ENCODE results near the gene GLP2R.

Gene GLP2R

DNA sequence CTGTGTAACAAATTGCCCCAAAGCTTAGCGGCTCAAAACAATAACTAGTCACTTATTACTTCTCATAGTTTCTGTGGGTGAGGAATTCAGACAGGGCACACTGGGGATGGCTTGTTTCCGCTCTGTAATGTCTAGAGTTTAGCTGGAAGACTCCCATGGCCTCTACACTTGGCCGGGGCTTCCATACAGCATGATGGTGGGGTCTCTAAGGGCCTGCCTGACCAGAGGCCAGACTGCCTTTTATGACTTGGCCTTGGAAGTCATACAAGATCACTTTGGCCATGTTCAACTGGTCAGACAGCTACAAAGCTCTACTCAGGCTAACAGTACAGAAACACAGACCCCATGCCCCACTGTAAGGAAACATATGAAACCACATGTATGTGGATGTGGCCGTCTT is 8.2 kb downstream of the GLP2R start:
- H3K9me3 ChIP-seq (ENCODE audit: control insufficient read depth, insufficient read depth, low read depth, low read length) = no peaks in the 10 kb centered on the region

DNA sequence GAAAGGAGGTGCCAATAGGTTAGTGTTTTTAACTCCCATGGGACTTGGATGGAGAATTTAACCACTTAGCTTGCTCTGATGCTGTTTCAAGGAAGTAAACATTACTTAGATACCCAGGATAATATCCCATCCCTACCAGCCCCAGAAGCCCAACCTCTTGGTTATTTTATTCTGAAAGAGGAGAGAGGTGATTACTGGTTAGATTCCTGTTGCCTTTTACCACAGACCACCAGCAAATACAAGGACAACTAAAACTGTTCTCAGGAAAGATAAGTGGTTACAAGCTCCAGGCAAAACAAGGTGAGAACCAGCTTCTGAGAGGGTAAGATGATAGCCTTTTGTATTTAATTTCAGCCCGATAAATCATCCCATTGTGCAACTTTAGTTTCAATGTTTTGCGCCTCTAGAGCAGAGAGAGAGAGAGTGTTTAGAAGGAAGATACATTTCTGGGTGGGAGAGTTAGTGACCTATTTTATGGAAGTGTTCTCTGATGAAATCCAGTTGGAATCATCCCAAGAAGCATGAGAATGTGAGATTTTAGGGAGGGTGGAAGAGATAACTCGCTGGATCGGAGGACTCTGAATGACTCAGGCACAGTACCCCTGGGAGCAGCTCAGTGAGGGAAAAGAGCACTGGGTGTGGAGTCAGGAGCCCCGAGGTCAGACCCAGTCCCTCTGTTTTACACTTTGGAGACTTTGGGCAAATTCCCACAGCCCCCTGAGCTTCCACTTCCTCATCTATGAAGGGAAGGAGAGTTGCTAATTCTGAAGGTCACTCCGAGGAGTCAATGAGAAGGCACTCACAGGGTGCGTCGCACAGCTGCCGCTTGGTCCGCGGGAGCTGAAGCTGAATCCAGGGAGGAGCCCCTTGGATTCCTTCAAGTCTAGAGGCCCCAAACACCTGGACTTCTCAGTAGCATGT is 12.1 kb downstream of the GLP2R start:
- Histone ChIP-seq H3K4me3 (ENCODE audit: low read depth, low read length) (no peak overlapping the region), H3K27ac (ENCODE audit: extremely low read depth, low read depth, low read length) (no peak overlapping the region), H3K36me3 (ENCODE audit: control insufficient read depth in 2 of 2, insufficient read depth in 1 of 2, low read length in 2 of 2) (no peaks in the 10 kb centered on the region), H3K9me3 (ENCODE audit: control insufficient read depth, insufficient read depth, low read depth, low read length) (no peaks in the 10 kb centered on the region), H3K4me1 (ENCODE audit: control insufficient read depth, insufficient read depth, low read length) (peaks cover 9% of the 10 kb centered on the region)
- ChIA-PET POLR2A (interaction anchor here (0.5 to 1.5 kb wide), 4 partner anchors 10 to 360 kb away, joined by 3 to 7 read pairs (median 4); partner anchors contain the start of gene GAS7), CTCF (interaction anchor here (0.6 to 5.4 kb wide), 14 partner anchors 8 to 260 kb away, joined by 3 to 27 read pairs (median 4); no protein-coding TSS in a partner anchor)
- TF ChIP-seq ZNF169 (tag by site-specific recombination; IDR thresholded peaks at IDR 0.05) = no peak
- TF ChIP-seq, protein P1, sequence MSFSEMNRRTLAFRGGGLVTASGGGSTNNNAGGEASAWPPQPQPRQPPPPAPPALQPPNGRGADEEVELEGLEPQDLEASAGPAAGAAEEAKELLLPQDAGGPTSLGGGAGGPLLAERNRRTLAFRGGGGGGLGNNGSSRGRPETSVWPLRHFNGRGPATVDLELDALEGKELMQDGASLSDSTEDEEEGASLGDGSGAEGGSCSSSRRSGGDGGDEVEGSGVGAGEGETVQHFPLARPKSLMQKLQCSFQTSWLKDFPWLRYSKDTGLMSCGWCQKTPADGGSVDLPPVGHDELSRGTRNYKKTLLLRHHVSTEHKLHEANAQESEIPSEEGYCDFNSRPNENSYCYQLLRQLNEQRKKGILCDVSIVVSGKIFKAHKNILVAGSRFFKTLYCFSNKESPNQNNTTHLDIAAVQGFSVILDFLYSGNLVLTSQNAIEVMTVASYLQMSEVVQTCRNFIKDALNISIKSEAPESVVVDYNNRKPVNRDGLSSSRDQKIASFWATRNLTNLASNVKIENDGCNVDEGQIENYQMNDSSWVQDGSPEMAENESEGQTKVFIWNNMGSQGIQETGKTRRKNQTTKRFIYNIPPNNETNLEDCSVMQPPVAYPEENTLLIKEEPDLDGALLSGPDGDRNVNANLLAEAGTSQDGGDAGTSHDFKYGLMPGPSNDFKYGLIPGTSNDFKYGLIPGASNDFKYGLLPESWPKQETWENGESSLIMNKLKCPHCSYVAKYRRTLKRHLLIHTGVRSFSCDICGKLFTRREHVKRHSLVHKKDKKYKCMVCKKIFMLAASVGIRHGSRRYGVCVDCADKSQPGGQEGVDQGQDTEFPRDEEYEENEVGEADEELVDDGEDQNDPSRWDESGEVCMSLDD (tag by site-specific recombination; IDR thresholded peaks at IDR 0.05) = no peak
- TF ChIP-seq, protein P2, sequence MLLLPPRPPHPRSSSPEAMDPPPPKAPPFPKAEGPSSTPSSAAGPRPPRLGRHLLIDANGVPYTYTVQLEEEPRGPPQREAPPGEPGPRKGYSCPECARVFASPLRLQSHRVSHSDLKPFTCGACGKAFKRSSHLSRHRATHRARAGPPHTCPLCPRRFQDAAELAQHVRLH (tag by site-specific recombination; IDR thresholded peaks at IDR 0.05) = no peak
- TF ChIP-seq ZNF140 (tag by site-specific recombination; IDR thresholded peaks at IDR 0.05) = no peak
- TF ChIP-seq ZNF660 (tag by site-specific recombination; IDR thresholded peaks at IDR 0.05) = peak; percentile 67; the same call in 1 of the 2 replicates
- no peak for TF ChIP-seq ZNF776 (tag by site-specific recombination; IDR thresholded peaks at IDR 0.05; ENCODE audit: borderline replicate concordance)
- TF ChIP-seq, protein P3, sequence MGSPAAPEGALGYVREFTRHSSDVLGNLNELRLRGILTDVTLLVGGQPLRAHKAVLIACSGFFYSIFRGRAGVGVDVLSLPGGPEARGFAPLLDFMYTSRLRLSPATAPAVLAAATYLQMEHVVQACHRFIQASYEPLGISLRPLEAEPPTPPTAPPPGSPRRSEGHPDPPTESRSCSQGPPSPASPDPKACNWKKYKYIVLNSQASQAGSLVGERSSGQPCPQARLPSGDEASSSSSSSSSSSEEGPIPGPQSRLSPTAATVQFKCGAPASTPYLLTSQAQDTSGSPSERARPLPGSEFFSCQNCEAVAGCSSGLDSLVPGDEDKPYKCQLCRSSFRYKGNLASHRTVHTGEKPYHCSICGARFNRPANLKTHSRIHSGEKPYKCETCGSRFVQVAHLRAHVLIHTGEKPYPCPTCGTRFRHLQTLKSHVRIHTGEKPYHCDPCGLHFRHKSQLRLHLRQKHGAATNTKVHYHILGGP (tag by site-specific recombination; IDR thresholded peaks at IDR 0.05) = peak; percentile 20; the same call in 1 of the 2 replicates

More for the DNA sequence above, 8.2 kb downstream of the GLP2R start:
- ChIA-PET CTCF (no interaction called here), POLR2A (no interaction called here)
- H3K36me3 ChIP-seq (ENCODE audit: control insufficient read depth in 2 of 2, insufficient read depth in 1 of 2, low read length in 2 of 2) = no peaks in the 10 kb centered on the region
- peaks cover 7% of the 10 kb centered on the region for H3K4me1 ChIP-seq (ENCODE audit: control insufficient read depth, insufficient read depth, low read length)
- TF ChIP-seq ZNF701 (tag by site-specific recombination; IDR thresholded peaks at IDR 0.05) = no peak
- TF ChIP-seq, protein P4, sequence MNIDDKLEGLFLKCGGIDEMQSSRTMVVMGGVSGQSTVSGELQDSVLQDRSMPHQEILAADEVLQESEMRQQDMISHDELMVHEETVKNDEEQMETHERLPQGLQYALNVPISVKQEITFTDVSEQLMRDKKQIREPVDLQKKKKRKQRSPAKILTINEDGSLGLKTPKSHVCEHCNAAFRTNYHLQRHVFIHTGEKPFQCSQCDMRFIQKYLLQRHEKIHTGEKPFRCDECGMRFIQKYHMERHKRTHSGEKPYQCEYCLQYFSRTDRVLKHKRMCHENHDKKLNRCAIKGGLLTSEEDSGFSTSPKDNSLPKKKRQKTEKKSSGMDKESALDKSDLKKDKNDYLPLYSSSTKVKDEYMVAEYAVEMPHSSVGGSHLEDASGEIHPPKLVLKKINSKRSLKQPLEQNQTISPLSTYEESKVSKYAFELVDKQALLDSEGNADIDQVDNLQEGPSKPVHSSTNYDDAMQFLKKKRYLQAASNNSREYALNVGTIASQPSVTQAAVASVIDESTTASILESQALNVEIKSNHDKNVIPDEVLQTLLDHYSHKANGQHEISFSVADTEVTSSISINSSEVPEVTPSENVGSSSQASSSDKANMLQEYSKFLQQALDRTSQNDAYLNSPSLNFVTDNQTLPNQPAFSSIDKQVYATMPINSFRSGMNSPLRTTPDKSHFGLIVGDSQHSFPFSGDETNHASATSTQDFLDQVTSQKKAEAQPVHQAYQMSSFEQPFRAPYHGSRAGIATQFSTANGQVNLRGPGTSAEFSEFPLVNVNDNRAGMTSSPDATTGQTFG (tag by site-specific recombination; IDR thresholded peaks at IDR 0.05; ENCODE audit: borderline replicate concordance) = no peak
- no peak for TF ChIP-seq ZNF707 (tag by site-specific recombination; IDR thresholded peaks at IDR 0.05)
- no peak for TF ChIP-seq ZNF621 (tag by site-specific recombination; IDR thresholded peaks at IDR 0.05)
- no peak for TF ChIP-seq ZNF214 (tag by site-specific recombination; IDR thresholded peaks at IDR 0.05; ENCODE audit: borderline replicate concordance)
- TF ChIP-seq SP3 (tag by site-specific recombination; IDR thresholded peaks at IDR 0.05) = no peak
- no peak for TF ChIP-seq FEZF1 (tag by site-specific recombination; IDR thresholded peaks at IDR 0.05)
- TF ChIP-seq, protein P5, sequence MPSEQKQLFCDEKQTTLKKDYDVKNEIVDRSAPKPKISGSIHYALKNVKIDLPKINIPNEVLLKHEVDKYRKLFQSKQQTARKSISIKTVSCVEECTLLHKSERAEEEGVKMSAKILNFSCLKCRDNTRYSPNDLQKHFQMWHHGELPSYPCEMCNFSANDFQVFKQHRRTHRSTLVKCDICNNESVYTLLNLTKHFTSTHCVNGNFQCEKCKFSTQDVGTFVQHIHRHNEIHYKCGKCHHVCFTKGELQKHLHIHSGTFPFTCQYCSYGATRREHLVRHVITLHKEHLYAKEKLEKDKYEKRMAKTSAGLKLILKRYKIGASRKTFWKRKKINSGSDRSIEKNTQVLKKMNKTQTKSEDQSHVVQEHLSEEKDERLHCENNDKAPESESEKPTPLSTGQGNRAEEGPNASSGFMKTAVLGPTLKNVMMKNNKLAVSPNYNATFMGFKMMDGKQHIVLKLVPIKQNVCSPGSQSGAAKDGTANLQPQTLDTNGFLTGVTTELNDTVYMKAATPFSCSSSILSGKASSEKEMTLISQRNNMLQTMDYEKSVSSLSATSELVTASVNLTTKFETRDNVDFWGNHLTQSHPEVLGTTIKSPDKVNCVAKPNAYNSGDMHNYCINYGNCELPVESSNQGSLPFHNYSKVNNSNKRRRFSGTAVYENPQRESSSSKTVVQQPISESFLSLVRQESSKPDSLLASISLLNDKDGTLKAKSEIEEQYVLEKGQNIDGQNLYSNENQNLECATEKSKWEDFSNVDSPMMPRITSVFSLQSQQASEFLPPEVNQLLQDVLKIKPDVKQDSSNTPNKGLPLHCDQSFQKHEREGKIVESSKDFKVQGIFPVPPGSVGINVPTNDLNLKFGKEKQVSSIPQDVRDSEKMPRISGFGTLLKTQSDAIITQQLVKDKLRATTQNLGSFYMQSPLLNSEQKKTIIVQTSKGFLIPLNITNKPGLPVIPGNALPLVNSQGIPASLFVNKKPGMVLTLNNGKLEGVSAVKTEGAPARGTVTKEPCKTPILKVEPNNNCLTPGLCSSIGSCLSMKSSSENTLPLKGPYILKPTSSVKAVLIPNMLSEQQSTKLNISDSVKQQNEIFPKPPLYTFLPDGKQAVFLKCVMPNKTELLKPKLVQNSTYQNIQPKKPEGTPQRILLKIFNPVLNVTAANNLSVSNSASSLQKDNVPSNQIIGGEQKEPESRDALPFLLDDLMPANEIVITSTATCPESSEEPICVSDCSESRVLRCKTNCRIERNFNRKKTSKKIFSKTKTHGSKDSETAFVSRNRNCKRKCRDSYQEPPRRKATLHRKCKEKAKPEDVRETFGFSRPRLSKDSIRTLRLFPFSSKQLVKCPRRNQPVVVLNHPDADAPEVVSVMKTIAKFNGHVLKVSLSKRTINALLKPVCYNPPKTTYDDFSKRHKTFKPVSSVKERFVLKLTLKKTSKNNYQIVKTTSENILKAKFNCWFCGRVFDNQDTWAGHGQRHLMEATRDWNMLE (tag by site-specific recombination; conservative IDR thresholded peaks at IDR 0.05; ENCODE audit: low read depth) = no peak
- no peak for TF ChIP-seq ZNF654 (tag by site-specific recombination; IDR thresholded peaks at IDR 0.05; ENCODE audit: low read depth)
- TF ChIP-seq ZNF792 (tag by site-specific recombination; IDR thresholded peaks at IDR 0.05) = no peak
- no peak for TF ChIP-seq ZSCAN23 (tag by site-specific recombination; IDR thresholded peaks at IDR 0.05)
- no peak for TF ChIP-seq ZNF311 (tag by site-specific recombination; IDR thresholded peaks at IDR 0.05; ENCODE audit: borderline replicate concordance)
- no peak for TF ChIP-seq SP2 (tag by site-specific recombination; IDR thresholded peaks at IDR 0.05)
- TF ChIP-seq ZNF155 (tag by site-specific recombination; IDR thresholded peaks at IDR 0.05) = no peak
- TF ChIP-seq, protein P6, sequence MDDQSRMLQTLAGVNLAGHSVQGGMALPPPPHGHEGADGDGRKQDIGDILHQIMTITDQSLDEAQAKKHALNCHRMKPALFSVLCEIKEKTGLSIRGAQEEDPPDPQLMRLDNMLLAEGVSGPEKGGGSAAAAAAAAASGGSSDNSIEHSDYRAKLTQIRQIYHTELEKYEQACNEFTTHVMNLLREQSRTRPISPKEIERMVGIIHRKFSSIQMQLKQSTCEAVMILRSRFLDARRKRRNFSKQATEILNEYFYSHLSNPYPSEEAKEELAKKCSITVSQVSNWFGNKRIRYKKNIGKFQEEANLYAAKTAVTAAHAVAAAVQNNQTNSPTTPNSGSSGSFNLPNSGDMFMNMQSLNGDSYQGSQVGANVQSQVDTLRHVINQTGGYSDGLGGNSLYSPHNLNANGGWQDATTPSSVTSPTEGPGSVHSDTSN (CRISPR knock-in tag; IDR thresholded peaks at IDR 0.05) = no peak
- no peak for TF ChIP-seq ZBTB8A (tag by site-specific recombination; IDR thresholded peaks at IDR 0.05)
- no peak for TF ChIP-seq HOXC10 (CRISPR knock-in tag; IDR thresholded peaks at IDR 0.05)
- no peak for TF ChIP-seq ZNF747 (tag by site-specific recombination; IDR thresholded peaks at IDR 0.05)
- no peak overlapping the region for H3K4me3 ChIP-seq (ENCODE audit: low read depth, low read length)
- H3K27ac ChIP-seq (ENCODE audit: extremely low read depth, low read depth, low read length) = no peak overlapping the region
